HG02970 (cell line): ENCODE data around the gene SHISA4.
"Not testable (repeated sequence)": the region's sequence is repeated elsewhere in the genome, so short reads cannot be mapped to it uniquely, and the experiment has no call there.

ENCODE experiments used
- ATAC-seq: cut with Tn5 transposase; IDR thresholded peaks from one replicate; pipeline ENCODE4 v1.9.1; 2021; ENCODE audit warnings: mild to moderate bottlenecking, moderate library complexity, moderate number of reproducible peaks; ENCODE audit not compliant: unreplicated experiment, low FRiP score

The SHISA4 gene

GRCh38 chr1:201918343-201918742 lies 29.6 kb downstream of the SHISA4 start:
- ATAC-seq, result no peak

DNA sequence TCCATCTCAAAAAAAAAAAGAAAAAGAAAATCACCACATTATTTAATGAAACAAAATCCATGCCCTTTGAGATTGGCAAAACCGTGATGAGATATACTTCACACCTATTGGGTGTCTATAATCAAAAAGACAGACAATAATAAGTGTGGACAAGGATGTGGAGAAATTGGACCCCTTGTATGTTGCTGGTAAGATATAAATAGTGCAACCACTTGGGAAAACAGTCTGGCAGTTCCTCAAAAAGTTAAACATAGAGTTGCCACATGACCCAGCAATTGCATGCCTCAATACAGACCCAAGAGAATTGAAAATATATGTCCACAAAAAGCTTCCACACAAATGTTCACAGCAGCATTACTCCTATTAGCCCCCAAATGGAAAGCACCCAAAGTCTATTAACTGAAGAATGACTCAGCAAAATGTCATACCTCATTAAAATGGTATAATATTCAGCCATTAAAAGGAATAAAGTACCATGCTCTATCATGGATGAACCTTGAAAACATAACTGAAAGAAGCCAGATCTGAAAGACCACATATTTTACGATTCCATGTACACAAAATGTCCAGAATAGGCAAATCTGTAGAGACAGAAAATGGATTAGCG lies 33.4 kb downstream of the SHISA4 start:
- ATAC-seq, result no peak

GRCh38 chr1:201925301-201925567 lies 36.5 kb downstream of the SHISA4 start:
- no peak for ATAC-seq

DNA sequence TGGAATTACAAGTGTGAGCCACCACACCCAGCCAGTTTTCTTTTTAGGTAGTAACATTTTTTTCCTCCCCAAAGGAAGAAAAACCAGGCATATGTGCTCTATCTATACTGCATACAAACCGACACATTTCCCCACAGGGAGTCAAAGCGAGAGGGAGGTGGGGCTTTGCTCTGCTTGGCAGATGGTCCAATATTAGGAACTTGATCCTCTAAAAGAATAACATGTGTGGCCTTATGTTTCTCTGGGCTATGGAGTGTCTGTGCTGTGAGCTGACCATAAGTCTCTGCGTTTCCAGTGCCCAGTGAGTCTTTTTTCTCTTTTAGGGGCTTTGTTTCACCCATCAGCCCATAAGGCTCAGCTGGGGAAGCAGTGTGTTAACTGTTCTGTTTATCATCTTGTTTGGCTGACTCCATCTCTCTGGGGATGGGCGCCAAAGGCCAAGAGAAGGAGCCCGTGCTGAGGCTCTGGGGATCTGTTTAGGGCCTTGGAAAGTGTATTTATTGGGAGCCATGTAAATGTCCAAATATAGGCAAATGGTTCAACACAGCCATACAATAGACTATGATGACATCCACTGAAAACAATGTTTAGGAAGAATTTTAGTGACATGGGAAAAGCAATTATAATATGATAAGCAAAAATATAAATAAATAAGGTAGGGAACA lies 37.4 kb downstream of the SHISA4 start:
- ATAC-seq, result no peak

DNA sequence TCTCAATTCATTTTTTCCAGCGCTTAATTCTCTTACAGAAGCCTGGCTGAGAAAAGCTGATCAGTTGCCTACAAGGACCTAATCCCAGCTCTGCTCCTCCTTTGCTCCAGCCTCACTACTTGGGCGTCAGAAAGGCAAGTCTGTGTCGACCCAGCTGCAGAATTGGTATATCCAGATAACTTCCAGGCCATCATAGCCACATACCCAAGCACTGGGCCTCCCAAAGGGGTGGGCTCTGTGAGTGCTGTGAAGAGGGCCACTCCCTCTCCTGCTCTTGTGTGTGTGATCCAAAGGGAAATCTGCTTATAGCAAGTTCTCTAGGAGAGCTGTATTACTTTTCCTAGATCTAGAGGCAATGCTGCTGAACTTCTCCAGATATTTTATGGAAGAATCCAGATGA lies 39.6 kb downstream of the SHISA4 start:
- no peak for ATAC-seq

DNA sequence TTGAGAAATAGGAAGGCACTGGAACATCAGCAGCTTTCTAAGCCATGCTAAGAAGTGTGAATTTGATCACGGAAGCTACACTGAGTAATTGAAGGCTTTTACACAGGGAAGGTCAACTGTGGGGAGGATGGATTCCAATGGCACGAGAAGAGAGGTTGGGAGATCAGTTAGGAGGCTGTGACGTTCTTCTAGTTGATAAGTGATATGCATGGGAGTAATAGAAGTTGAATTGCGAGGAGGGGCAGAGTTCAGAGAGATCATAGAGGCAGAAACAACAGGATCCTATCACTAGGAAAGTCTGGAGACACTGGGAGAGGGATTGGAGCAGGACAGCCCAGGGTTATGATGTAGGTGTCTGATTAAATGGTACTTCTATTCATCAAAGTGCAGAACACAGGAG lies 41.4 kb downstream of the SHISA4 start:
- ATAC-seq, result no peak

GRCh38 chr1:201930803-201931202 lies 42.1 kb downstream of the SHISA4 start:
- no peak for ATAC-seq

DNA sequence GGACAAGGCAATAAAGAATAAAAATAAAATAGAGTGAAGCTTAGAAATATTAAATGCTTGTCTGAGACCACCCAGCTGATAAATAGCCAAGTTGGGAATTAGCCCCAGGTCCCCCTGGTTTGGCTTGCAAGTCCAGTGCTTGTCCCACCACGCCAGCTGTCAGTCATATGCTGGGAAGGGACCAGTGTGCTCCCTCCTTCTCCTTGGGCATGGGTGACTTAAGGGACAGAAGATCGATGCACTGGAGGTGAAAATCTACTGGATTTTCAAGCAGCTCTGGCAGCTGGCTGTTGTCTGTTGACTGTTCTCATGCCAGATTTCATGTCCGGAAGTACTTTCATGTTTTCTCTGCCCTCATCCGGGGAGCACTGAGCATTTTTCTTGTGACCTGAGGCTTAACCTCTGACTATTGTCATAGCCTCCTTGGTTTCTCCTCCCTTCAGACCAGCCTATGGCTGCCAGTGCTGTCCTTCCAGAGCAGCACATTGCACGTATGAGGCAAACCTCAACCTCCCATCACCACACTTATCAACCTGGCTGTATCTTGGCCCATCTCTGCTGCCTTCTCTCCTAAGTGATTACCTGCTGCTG lies 45.2 kb downstream of the SHISA4 start:
- no peak for ATAC-seq

- no peak for ATAC-seq
Measured at GRCh38 chr1:201937624-201938213, 49.0 kb downstream of the SHISA4 start.

GRCh38 chr1:201938440-201939035 lies 49.8 kb downstream of the SHISA4 start:
- no peak for ATAC-seq

GRCh38 chr1:201939148-201939547 lies 50.5 kb downstream of the SHISA4 start:
- ATAC-seq, result no peak

GRCh38 chr1:201939574-201939973 lies 50.9 kb downstream of the SHISA4 start:
- no peak for ATAC-seq

- not testable (repeated sequence) for ATAC-seq
Measured at GRCh38 chr1:201940316-201940715, 51.6 kb downstream of the SHISA4 start.

GRCh38 chr1:201941420-201942128 lies 52.9 kb downstream of the SHISA4 start:
- no peak for ATAC-seq

DNA sequence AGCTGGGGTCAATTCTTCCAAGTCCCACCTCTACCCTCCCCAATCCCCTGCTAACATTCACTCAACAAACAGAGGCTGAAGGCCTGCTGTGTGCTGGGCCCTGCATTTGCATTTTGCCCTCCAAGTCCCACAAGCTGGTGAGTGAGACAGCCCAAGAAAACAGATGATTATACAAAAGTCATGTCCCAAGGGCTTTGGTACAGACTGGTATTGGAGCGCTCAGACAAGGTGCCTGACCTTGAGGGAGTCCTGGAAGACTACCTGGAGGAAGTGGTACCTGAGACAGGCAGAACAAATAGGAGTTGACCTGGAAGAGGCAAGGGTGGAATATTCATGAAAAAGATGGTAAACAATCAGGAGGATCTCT lies 53.4 kb downstream of the SHISA4 start:
- no peak for ATAC-seq
